Measurements from ENCODE around the gene CDHR5. TPM values are rescaled to one million over a fixed set of nuclear protein-coding genes. Genes with fewer than 3 reads are reported as not detected.

Gene CDHR5
- total RNA-seq, 1 donor from 2014 or later, result 1.0 TPM

DNA sequence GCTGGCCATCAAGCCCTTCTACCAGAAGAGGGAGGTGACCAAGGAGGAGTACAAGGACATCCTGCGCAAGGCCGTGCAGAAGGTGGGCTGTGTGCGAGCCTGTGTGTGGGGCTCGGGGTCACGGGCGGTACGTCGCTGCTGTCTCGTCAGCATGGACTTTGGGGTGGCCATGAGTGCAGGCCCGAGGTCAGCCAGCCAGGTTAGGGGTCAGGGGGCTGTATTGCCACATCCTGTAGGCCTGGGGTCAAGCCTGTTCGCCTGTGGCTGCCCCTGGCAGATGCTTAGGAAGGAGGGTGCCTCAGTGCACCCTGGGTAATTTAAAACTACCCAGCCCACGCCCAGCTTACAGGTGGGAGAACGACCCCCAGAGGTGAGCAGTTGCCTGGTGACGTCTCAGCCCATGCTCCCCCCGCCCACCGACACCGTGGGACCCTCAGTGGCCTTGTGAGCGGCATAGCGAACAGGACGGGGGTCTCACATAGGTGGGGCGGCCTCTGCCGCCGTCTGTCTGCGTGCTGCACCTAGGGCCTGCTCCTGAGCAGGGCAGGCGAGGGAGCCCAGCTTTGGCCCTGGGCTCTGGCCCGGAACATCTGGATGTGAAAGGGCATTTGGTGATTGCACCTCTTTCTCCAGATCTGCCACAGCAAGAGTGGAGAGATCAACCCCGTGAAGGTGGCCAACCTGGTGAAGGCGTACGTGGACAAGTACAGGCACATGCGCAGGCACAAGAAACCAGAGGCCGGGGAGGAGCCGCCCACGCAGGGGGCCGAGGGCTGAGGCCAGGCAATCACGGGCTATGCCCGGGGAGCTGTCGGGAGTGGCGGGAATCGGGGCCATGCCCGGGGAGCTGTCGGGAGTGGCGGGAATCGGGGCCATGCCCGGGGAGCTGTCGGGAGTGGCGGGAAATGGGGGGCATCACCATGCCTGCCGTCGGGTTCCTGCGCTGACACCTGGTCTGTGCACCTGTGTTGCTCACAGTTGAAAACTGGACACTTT is 13.5 kb downstream of the CDHR5 start:
- H3K9ac ChIP-seq (ENCODE audit: low read depth in 1 of 3, low read length in 3 of 3), result peak overlapping the region in 1 of 3 donors; percentile 54
- H3K27me3 ChIP-seq (ENCODE audit: control insufficient read depth in 3 of 3, insufficient read depth in 3 of 3, low read length in 3 of 3), result no peaks in the 10 kb centered on the region
- no peaks in the 10 kb centered on the region for H3K9me3 ChIP-seq (ENCODE audit: control insufficient read depth in 3 of 3, low read length in 3 of 3)
- H3K36me3 ChIP-seq (ENCODE audit: control insufficient read depth in 3 of 3, insufficient read depth in 3 of 3, low read length in 3 of 3), result peaks cover 55 to 64% (median 55%) of the 10 kb centered on the region in 3 donors
- peaks cover 35 to 44% (median 37%) of the 10 kb centered on the region in 3 donors for H3K4me1 ChIP-seq (ENCODE audit: control insufficient read depth in 3 of 3, insufficient read depth in 3 of 3, low read length in 3 of 3)
- H3K27ac ChIP-seq (ENCODE audit: low read depth, low read length), result no peak overlapping the region
- no peak overlapping the region for H3K4me3 ChIP-seq (ENCODE audit: low read length in 3 of 3)

DNA sequence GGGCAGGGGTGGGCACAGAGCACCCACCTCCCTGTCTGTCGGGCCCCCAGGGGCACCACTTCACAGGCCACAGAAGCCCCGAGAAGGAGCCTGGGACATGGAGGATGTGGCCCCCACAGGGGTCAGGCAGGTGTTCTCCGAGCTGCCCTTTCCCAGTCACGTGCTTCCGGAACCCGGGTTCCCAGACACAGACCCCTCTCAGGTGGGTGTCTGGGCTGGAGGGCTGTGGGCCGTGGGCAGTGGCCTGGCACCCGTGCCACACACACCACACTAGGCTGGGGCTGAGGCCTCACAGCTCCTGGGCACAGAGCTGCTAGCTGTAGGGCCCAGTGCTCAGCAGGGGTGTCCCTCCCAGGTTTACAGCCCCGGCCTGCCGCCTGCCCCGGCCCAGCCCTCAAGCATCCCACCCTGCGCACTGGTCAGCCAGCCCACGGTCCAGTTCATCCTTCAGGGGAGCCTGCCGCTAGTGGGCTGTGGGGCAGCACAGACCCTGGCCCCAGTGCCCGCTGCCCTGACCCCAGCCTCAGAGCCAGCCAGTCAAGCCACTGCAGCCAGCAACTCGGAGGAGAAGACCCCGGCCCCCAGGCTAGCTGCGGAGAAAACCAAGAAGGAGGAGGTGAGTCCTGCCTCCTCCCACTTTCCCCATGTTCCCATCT is 14.5 kb downstream of the CDHR5 start:
- Histone ChIP-seq H3K9me3 (ENCODE audit: control insufficient read depth in 3 of 3, low read length in 3 of 3) (no peaks in the 10 kb centered on the region), H3K36me3 (ENCODE audit: control insufficient read depth in 3 of 3, insufficient read depth in 3 of 3, low read length in 3 of 3) (peaks cover 63 to 72% (median 65%) of the 10 kb centered on the region in 3 donors), H3K27ac (ENCODE audit: low read depth, low read length) (no peak overlapping the region), H3K27me3 (ENCODE audit: control insufficient read depth in 3 of 3, insufficient read depth in 3 of 3, low read length in 3 of 3) (no peaks in the 10 kb centered on the region), H3K4me1 (ENCODE audit: control insufficient read depth in 3 of 3, insufficient read depth in 3 of 3, low read length in 3 of 3) (peaks cover 33 to 38% (median 35%) of the 10 kb centered on the region in 3 donors), H3K9ac (ENCODE audit: low read depth in 1 of 3, low read length in 3 of 3) (peak overlapping the region in 1 of 3 donors; percentile 8), H3K4me3 (ENCODE audit: low read length in 3 of 3) (no peak overlapping the region)

DNA sequence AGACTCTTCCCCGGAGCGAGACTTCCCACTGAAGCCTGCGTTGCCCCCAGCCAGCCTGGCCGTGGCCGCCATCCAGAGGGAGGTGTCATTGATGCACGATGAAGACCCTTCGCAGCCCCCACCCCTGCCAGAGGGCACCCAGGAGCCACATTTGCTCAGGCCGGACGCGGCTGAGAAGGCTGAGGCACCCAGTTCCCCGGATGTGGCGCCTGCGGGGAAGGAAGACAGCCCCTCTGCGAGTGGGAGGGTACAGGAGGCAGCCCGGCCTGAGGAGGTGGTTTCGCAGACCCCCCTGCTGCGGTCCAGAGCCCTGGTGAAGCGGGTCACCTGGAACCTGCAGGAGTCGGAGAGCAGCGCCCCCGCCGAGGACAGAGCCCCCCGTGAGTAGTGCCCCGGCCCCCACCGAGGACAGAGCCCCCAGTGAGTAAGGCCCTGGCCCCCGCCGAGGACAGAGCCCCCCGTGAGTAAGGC is 15.4 kb downstream of the CDHR5 start:
- H3K9me3 ChIP-seq (ENCODE audit: control insufficient read depth in 3 of 3, low read length in 3 of 3), result no peaks in the 10 kb centered on the region
- no peak overlapping the region for H3K9ac ChIP-seq (ENCODE audit: low read depth in 1 of 3, low read length in 3 of 3)
- H3K27ac ChIP-seq (ENCODE audit: low read depth, low read length), result no peak overlapping the region
- peaks cover 71 to 79% (median 74%) of the 10 kb centered on the region in 3 donors for H3K36me3 ChIP-seq (ENCODE audit: control insufficient read depth in 3 of 3, insufficient read depth in 3 of 3, low read length in 3 of 3)
- H3K4me1 ChIP-seq (ENCODE audit: control insufficient read depth in 3 of 3, insufficient read depth in 3 of 3, low read length in 3 of 3), result peaks cover 24 to 29% (median 26%) of the 10 kb centered on the region in 3 donors
- no peak overlapping the region for H3K4me3 ChIP-seq (ENCODE audit: low read length in 3 of 3)
- no peaks in the 10 kb centered on the region for H3K27me3 ChIP-seq (ENCODE audit: control insufficient read depth in 3 of 3, insufficient read depth in 3 of 3, low read length in 3 of 3)

DNA sequence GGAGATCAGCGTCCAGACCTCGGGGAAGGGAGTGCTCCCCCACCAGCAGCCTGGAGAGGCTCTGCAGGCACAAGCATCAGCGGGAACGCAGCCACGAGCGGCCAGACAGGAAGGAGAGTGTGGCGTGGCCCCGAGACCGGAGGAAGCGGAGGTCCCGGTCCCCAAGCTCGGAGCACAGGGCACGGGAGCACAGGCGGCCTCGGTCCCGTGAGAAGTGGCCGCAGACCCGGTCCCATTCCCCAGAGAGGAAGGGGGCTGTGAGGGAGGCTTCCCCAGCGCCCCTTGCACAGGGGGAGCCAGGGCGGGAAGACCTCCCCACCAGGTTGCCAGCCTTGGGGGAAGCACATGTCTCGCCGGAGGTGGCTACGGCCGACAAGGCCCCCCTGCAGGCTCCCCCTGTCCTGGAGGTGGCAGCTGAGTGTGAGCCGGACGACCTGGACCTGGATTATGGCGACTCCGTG is 15.9 kb downstream of the CDHR5 start:
- Histone ChIP-seq H3K4me3 (ENCODE audit: low read length in 3 of 3) (no peak overlapping the region), H3K9me3 (ENCODE audit: control insufficient read depth in 3 of 3, low read length in 3 of 3) (no peaks in the 10 kb centered on the region), H3K9ac (ENCODE audit: low read depth in 1 of 3, low read length in 3 of 3) (no peak overlapping the region), H3K4me1 (ENCODE audit: control insufficient read depth in 3 of 3, insufficient read depth in 3 of 3, low read length in 3 of 3) (peaks cover 19 to 23% (median 21%) of the 10 kb centered on the region in 3 donors), H3K27ac (ENCODE audit: low read depth, low read length) (no peak overlapping the region), H3K36me3 (ENCODE audit: control insufficient read depth in 3 of 3, insufficient read depth in 3 of 3, low read length in 3 of 3) (peaks cover 76 to 83% (median 79%) of the 10 kb centered on the region in 3 donors), H3K27me3 (ENCODE audit: control insufficient read depth in 3 of 3, insufficient read depth in 3 of 3, low read length in 3 of 3) (no peaks in the 10 kb centered on the region)

DNA sequence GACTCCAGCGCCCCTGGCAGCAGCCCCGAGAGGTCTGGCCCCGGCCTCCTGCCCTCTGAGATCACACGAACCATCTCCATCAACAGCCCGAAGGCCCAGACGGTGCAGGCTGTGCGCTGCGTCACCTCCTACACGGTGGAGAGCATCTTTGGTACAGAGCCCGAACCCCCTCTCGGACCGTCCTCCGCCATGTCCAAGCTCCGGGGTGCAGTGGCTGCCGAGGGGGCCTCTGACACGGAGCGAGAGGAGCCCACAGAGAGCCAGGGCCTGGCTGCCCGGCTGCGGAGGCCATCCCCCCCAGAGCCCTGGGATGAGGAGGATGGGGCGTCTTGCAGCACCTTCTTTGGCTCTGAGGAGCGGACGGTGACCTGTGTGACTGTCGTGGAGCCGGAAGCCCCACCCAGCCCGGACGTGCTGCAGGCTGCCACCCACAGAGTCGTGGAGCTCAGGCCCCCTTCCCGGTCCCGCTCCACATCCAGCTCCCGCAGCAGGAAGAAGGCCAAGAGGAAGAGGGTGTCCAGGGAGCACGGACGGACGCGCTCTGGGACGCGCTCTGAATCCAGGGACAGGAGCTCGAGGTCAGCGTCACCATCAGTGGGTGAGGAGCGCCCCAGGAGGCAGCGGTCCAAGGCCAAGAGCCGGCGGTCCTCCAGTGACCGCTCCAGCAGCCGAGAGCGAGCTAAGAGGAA is 16.6 kb downstream of the CDHR5 start:
- Histone ChIP-seq H3K36me3 (ENCODE audit: control insufficient read depth in 3 of 3, insufficient read depth in 3 of 3, low read length in 3 of 3) (peaks cover 78 to 83% (median 83%) of the 10 kb centered on the region in 3 donors), H3K27ac (ENCODE audit: low read depth, low read length) (no peak overlapping the region), H3K9me3 (ENCODE audit: control insufficient read depth in 3 of 3, low read length in 3 of 3) (no peaks in the 10 kb centered on the region), H3K4me3 (ENCODE audit: low read length in 3 of 3) (no peak overlapping the region), H3K27me3 (ENCODE audit: control insufficient read depth in 3 of 3, insufficient read depth in 3 of 3, low read length in 3 of 3) (no peaks in the 10 kb centered on the region), H3K4me1 (ENCODE audit: control insufficient read depth in 3 of 3, insufficient read depth in 3 of 3, low read length in 3 of 3) (peaks cover 14 to 18% (median 16%) of the 10 kb centered on the region in 3 donors), H3K9ac (ENCODE audit: low read depth in 1 of 3, low read length in 3 of 3) (no peak overlapping the region)

DNA sequence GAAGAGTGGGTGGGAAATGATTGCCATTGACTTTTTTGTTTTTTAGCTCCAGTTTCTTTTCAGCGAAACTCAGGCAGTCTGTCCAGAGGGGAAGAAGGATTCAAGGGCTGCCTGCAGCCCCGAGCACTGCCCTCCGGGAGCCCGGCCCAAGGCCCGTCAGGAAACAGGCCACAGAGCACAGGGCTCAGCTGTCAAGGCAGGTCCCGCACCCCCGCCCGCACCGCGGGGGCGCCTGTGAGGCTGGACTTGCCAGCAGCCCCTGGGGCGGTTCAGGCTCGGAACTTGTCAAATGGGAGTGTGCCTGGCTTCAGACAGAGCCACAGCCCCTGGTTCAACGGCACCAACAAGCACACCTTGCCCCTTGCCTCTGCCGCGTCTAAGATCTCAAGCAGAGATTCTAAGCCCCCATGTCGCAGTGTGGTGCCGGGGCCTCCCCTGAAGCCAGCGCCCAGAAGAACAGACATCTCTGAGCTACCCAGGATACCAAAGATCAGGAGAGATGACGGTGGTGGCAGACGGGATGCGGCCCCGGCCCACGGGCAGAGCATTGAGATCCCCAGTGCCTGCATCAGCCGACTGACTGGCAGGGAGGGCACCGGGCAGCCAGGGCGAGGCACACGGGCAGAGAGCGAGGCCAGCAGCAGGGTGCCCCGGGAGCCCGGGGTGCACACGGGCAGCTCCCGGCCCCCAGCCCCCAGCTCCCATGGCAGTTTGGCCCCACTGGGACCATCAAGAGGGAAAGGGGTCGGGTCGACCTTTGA is 17.6 kb downstream of the CDHR5 start:
- Histone ChIP-seq H3K27me3 (ENCODE audit: control insufficient read depth in 3 of 3, insufficient read depth in 3 of 3, low read length in 3 of 3) (no peaks in the 10 kb centered on the region), H3K4me3 (ENCODE audit: low read length in 3 of 3) (no peak overlapping the region), H3K9ac (ENCODE audit: low read depth in 1 of 3, low read length in 3 of 3) (no peak overlapping the region), H3K27ac (ENCODE audit: low read depth, low read length) (no peak overlapping the region), H3K36me3 (ENCODE audit: control insufficient read depth in 3 of 3, insufficient read depth in 3 of 3, low read length in 3 of 3) (peaks cover 77 to 81% (median 78%) of the 10 kb centered on the region in 3 donors), H3K4me1 (ENCODE audit: control insufficient read depth in 3 of 3, insufficient read depth in 3 of 3, low read length in 3 of 3) (peaks cover 5 to 9% (median 7%) of the 10 kb centered on the region in 3 donors), H3K9me3 (ENCODE audit: control insufficient read depth in 3 of 3, low read length in 3 of 3) (no peaks in the 10 kb centered on the region)

DNA sequence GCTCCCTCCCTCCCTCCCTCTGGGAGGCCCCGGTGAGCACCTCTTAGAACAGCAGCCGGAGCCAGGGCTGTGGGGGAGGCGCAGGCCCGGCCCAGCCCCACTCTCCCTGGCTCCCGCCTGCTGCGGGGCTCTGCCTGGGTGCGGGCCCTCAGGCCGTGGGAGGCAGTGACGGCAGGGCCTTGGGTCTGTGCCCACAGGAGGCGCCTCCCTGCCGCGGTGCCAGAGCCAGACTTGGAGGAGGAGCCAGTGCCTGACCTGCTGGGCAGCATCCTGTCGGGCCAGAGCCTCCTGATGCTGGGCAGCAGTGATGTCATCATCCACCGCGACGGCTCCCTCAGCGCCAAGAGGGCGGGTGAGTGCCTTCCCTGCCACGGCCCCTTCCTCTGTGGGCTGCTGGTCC is 18.5 kb downstream of the CDHR5 start:
- peak overlapping the region in 1 of 3 donors; percentile 16 for H3K9ac ChIP-seq (ENCODE audit: low read depth in 1 of 3, low read length in 3 of 3)

DNA sequence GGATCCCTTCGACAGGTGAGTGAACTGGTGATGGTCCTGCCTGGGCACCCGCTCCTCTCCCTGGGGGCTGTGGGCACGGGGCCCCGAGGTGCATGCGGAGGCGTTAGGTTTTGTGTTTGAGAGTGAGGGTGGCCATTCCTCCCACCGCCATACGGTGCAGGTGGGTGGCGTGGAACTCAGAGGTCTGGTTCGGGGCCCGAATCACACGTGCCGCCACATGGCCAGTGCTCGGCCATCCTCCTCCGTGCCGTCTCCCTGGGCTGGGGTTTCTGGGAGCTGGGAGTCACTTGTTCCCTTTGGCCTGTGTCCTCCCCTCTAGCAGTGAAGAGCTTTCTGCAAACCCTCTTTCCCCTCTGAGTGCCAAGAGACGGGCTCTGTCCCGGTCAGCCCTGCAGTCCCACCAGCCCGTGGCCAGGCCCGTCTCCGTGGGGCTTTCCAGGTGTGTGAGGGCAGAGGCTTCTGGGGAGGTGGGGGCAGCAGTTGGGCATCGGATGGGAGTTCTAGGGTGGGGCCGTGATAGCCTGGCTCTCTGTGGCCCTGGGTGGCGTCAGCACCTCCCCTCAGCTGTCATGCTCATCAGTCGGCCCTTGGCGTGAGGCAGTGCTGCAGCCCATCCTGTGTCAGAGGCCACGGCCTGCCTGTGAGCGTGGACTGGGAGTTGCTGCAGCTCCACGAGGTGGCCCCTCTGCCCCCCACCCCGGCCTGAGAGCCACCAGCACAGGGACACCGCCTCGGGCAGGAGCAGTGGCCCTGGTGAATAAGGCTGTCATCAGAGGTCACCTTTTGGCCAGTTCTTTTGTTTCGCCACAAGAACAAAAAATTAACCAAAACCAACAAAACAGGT is 19.2 kb downstream of the CDHR5 start:
- H3K9ac ChIP-seq (ENCODE audit: low read depth in 1 of 3, low read length in 3 of 3), result no peak overlapping the region
- no peaks in the 10 kb centered on the region for H3K9me3 ChIP-seq (ENCODE audit: control insufficient read depth in 3 of 3, low read length in 3 of 3)
- no peaks in the 10 kb centered on the region for H3K4me1 ChIP-seq (ENCODE audit: control insufficient read depth in 3 of 3, insufficient read depth in 3 of 3, low read length in 3 of 3)
- no peak overlapping the region for H3K27ac ChIP-seq (ENCODE audit: low read depth, low read length)
- H3K36me3 ChIP-seq (ENCODE audit: control insufficient read depth in 3 of 3, insufficient read depth in 3 of 3, low read length in 3 of 3), result peaks cover 72 to 76% (median 73%) of the 10 kb centered on the region in 3 donors
- no peak overlapping the region for H3K4me3 ChIP-seq (ENCODE audit: low read length in 3 of 3)
- no peaks in the 10 kb centered on the region for H3K27me3 ChIP-seq (ENCODE audit: control insufficient read depth in 3 of 3, insufficient read depth in 3 of 3, low read length in 3 of 3)

More for the DNA sequence above, 18.5 kb downstream of the CDHR5 start:
- Histone ChIP-seq H3K4me1 (ENCODE audit: control insufficient read depth in 3 of 3, insufficient read depth in 3 of 3, low read length in 3 of 3) (no peaks in the 10 kb centered on the region), H3K36me3 (ENCODE audit: control insufficient read depth in 3 of 3, insufficient read depth in 3 of 3, low read length in 3 of 3) (peaks cover 78 to 84% (median 80%) of the 10 kb centered on the region in 3 donors), H3K27me3 (ENCODE audit: control insufficient read depth in 3 of 3, insufficient read depth in 3 of 3, low read length in 3 of 3) (no peaks in the 10 kb centered on the region), H3K9me3 (ENCODE audit: control insufficient read depth in 3 of 3, low read length in 3 of 3) (no peaks in the 10 kb centered on the region), H3K4me3 (ENCODE audit: low read length in 3 of 3) (no peak overlapping the region), H3K27ac (ENCODE audit: low read depth, low read length) (no peak overlapping the region)

Measured in skeletal muscle tissue (tissue), 4 donors.